ENCODE measurements around the gene WDFY3. TPM values are rescaled to one million over a fixed set of nuclear protein-coding genes. Genes with fewer than 3 reads are reported as not detected.
"Not testable (repeated sequence)": the region's sequence is repeated elsewhere in the genome, so short reads cannot be mapped to it uniquely, and the experiment has no call there.

WDFY3 gene
- total RNA-seq, 1 donor = 18.1 TPM

DNA sequence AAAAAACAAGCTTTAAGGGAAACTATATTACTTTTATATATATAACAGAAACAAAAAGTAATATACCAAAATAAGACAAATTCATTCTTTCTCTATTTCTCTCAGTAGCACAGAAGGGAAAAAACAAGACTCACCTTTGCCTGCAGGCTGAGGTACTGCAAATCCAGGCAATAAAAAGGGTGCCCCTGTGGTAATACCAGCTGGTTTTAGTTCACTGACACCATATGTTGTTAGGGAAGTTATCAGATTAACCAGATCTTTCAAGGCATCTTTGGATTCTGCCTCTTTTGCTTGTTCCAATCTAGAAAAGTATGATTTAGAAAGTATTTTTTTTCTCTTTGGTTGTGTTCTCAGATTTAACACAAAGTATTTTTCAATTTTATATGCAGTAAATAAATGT is 139.8 kb downstream of the WDFY3 start:
- Histone ChIP-seq H3K4me3 (ENCODE audit: low read length) (no peak overlapping the region), H3K4me1 (ENCODE audit: insufficient read depth, low read length) (no peaks in the 10 kb centered on the region), H3K27me3 (ENCODE audit: insufficient read depth, low read length) (no peaks in the 10 kb centered on the region), H3K9me3 (ENCODE audit: low read depth, low read length) (no peaks in the 10 kb centered on the region)

DNA sequence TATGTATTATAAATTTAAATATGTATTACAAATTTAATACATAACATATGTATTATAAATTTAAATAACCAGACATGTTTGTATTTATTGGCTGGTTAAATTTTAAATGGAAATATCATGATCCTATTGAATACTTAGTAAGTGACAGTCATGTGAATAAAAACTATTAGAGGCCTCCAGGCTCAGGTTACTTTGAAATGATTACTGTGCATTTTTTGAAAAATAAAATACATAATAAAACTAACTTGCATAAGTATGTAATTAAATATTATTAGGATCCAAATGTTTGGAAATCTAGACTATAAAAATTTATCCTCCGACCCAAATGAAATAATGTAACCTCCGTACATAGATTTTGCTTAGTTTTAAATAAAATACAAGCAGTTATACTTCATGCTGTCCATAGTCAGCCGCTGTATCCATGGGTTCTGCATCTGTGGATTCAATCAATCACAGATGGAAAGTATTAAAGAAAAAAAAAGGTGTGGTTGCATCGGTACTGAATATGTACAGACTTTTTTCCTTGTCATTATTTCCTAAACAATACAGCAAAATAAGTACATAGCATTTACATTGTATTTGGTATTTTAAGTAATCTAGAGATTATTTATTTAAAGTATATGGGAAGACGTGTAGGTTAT is 140.7 kb downstream of the WDFY3 start:
- Histone ChIP-seq H3K9me3 (ENCODE audit: low read depth, low read length) (no peaks in the 10 kb centered on the region), H3K27me3 (ENCODE audit: insufficient read depth, low read length) (no peaks in the 10 kb centered on the region), H3K4me1 (ENCODE audit: insufficient read depth, low read length) (no peaks in the 10 kb centered on the region), H3K4me3 (ENCODE audit: low read length) (no peak overlapping the region)

DNA sequence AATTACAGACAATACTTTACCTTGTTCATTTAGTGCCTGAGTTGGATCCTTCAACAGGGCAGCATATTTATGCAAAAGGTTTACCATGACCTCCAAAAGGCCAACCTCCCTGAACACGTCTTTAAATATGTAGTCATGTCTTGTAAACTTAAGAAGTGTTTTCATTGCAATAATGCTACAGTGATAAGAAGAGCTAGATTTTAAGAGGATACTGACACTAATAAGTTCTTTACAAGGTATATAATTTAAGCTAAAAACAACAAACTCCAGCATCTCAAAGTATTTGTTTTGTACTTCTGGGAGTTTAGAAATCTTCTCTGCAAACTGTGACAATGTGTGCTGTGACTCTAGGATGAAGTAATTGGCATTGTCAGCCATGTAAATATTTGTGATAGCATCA is 145.4 kb downstream of the WDFY3 start:
- Histone ChIP-seq H3K27me3 (ENCODE audit: insufficient read depth, low read length) (no peaks in the 10 kb centered on the region), H3K9me3 (ENCODE audit: low read depth, low read length) (no peaks in the 10 kb centered on the region), H3K4me1 (ENCODE audit: insufficient read depth, low read length) (no peaks in the 10 kb centered on the region), H3K4me3 (ENCODE audit: low read length) (no peak overlapping the region)

DNA sequence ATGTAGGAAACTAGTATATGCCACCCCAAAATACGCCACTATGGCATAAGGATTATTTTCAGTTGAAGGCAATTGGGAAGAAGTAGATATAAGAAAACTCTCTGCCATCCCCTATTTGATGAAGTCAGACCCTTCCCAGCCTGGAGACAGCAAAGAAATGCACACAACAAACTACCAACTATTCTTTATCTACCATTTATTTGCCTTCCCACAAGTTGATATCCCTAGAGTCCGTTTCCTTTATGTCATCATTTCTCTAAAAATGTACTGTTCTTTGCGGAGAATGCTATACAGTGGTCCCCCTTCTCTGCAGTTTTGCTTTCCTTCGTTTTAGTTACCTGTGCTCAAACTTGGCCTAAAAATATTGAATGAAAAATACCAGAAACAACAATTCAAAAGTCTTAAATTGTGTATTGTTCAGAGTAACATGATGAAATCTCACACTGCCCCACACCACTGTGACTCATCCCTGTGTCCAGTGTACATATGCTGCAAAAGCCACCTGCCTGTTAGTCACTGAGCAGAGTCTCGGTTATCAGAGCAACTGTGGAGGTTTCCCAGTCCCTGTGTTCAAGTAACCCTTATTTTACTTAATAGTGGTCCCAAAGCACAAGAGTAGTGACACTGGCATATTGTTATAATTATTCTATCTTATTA is 152.3 kb downstream of the WDFY3 start:
- no peaks in the 10 kb centered on the region for H3K27me3 ChIP-seq (ENCODE audit: insufficient read depth, low read length)
- H3K4me1 ChIP-seq (ENCODE audit: insufficient read depth, low read length) = no peaks in the 10 kb centered on the region
- H3K4me3 ChIP-seq (ENCODE audit: low read length) = no peak overlapping the region
- no peaks in the 10 kb centered on the region for H3K9me3 ChIP-seq (ENCODE audit: low read depth, low read length)

DNA sequence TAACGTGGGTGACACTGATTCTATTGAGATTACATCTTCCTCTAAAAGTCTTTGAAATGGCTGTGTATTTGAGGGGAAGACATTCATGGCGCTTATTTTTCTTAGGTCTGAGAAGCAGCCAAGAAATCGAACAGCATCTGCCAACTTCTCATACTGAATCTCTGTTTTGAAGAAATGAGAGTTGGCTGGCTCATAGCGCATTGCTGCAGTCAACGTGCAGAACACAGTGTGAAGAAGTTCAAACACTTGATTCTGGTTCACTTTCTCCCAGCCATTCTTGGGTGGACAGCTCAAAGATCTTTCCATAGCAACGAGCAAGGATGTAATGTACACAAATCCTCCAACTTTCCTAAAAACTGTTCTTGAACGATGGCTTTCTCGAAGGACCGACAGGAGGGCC is 156.5 kb downstream of the WDFY3 start:
- Histone ChIP-seq H3K4me1 (ENCODE audit: insufficient read depth, low read length) (no peaks in the 10 kb centered on the region), H3K27me3 (ENCODE audit: insufficient read depth, low read length) (no peaks in the 10 kb centered on the region), H3K9me3 (ENCODE audit: low read depth, low read length) (no peaks in the 10 kb centered on the region), H3K4me3 (ENCODE audit: low read length) (no peak overlapping the region)

DNA sequence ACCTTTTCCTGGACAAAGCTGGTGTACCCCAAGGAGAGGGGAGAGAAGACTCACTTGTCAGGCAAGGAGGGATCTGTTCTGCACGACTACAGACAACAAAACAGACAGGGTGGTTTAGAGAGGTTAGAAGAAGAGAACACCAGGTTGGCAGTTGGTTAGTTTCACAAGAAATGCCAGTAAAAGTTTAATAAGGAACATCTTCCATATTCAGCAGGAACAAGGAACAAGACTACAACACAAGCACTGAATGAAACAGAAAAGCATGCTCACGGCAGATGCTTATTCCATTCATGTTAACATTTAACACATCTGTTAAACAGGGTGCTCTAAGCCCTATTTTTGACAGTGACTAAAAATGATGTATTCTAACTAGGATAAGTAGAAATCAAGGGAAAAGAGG is 158.2 kb downstream of the WDFY3 start:
- H3K27me3 ChIP-seq (ENCODE audit: insufficient read depth, low read length) = no peaks in the 10 kb centered on the region
- H3K9me3 ChIP-seq (ENCODE audit: low read depth, low read length) = no peaks in the 10 kb centered on the region
- no peaks in the 10 kb centered on the region for H3K4me1 ChIP-seq (ENCODE audit: insufficient read depth, low read length)
- no peak overlapping the region for H3K4me3 ChIP-seq (ENCODE audit: low read length)

DNA sequence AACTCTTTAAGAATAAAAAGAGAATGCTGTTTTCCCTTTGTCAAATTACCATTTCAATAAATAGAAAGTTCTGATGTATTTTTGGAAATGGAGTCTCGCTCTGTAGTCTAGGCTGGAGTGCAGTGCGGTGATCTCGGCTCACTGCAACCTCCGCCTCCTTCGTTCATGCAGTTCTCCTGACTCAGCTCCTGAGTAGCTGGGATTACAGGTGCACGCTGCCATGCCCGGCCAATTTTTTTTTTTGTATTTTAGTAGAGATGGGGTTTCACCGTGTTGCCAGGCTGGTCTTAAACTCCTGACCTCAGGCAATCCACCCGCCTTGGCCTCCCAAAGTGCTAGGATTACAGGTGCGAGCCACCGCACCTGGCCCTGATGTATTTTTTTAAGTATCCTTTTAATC is 159.9 kb downstream of the WDFY3 start:
- not testable (repeated sequence) for H3K27me3 ChIP-seq (ENCODE audit: insufficient read depth, low read length); H3K4me1 ChIP-seq (ENCODE audit: insufficient read depth, low read length)

DNA sequence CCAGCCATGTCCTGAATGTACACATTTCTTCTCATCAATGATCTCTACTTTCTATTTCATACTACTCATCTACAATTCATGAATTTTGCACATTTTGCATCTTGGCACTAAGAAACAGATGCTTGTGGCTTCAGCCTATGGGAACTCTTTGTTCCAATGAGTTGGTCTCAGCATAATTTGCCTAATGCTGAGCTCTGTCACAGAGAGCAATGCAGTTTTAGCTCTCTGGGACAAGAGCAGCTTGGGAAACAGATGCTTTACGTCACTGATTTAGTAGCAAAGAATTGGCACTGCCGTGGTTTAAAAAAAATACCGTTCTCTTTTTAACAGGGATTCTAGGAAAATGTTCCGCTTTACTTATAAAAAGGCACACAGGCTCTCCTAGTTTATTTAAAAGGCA is 162.4 kb downstream of the WDFY3 start:
- no peaks in the 10 kb centered on the region for H3K27me3 ChIP-seq (ENCODE audit: insufficient read depth, low read length)
- no peak overlapping the region for H3K4me3 ChIP-seq (ENCODE audit: low read length)
- no peaks in the 10 kb centered on the region for H3K4me1 ChIP-seq (ENCODE audit: insufficient read depth, low read length)
- H3K9me3 ChIP-seq (ENCODE audit: low read depth, low read length) = no peaks in the 10 kb centered on the region

More for the DNA sequence above, 159.9 kb downstream of the WDFY3 start:
- H3K4me3 ChIP-seq (ENCODE audit: low read length); H3K9me3 ChIP-seq (ENCODE audit: low read depth, low read length): not testable (repeated sequence)

DNA sequence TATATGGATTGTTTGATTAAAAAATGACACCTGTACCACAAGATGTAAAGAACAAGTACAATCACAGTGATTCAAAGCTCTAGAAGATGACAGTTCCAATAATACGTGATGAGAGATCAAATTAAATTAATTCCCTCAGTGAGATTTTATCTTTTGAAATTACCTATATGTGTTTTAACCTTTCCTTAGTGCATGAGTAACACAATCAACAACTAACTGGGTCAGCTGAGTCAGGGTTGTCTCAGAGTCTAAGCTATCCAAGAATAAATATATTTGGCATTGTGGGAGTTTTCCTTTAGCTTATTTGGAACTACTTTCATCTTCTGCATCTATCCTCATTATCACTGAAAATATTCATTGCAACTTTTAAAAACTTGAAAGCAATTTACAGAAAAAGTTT is 162.8 kb downstream of the WDFY3 start:
- Histone ChIP-seq H3K27me3 (ENCODE audit: insufficient read depth, low read length) (no peaks in the 10 kb centered on the region), H3K4me3 (ENCODE audit: low read length) (no peak overlapping the region), H3K9me3 (ENCODE audit: low read depth, low read length) (no peaks in the 10 kb centered on the region), H3K4me1 (ENCODE audit: insufficient read depth, low read length) (no peaks in the 10 kb centered on the region)

DNA sequence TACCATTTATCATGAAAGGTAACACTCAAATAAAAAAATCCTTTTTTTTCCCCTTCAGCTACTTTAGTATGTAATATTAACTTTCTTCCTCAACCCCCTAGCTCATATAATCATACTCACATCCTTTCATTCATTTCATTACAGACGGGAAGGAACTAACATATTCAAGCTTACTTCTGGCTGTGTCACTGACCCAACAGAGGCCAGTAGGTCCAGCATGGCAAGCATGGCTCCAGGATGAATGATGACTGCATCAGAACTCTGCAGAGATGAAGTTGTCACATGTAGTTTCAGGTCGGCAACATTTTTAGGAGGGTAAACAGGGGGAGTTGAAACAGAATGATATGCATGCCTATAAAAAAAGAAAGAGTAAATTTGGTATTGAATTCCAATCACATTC is 163.4 kb downstream of the WDFY3 start:
- no peaks in the 10 kb centered on the region for H3K4me1 ChIP-seq (ENCODE audit: insufficient read depth, low read length)
- no peak overlapping the region for H3K4me3 ChIP-seq (ENCODE audit: low read length)
- H3K27me3 ChIP-seq (ENCODE audit: insufficient read depth, low read length) = no peaks in the 10 kb centered on the region
- H3K9me3 ChIP-seq (ENCODE audit: low read depth, low read length) = no peaks in the 10 kb centered on the region

DNA sequence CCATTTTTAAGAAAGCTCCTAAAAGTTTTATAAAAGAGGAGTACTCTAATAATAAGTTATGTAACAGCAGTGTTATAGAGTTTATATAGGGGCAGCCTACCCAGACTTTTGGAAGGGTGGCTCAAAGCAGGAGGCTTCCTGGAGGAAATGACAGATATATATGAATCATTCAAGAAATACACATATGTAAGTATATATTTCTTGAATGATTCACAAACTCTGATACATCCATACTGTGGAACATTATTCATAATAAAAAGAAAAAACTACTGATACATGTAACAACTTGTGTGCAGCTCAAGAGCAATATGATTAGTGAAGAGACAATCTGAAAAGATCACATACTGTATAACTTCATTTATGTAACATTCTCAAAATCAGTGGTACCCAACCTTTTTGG is 166.2 kb downstream of the WDFY3 start:
- no peak overlapping the region for H3K4me3 ChIP-seq (ENCODE audit: low read length)
- H3K9me3 ChIP-seq (ENCODE audit: low read depth, low read length) = no peaks in the 10 kb centered on the region
- no peaks in the 10 kb centered on the region for H3K4me1 ChIP-seq (ENCODE audit: insufficient read depth, low read length)
- no peaks in the 10 kb centered on the region for H3K27me3 ChIP-seq (ENCODE audit: insufficient read depth, low read length)

DNA sequence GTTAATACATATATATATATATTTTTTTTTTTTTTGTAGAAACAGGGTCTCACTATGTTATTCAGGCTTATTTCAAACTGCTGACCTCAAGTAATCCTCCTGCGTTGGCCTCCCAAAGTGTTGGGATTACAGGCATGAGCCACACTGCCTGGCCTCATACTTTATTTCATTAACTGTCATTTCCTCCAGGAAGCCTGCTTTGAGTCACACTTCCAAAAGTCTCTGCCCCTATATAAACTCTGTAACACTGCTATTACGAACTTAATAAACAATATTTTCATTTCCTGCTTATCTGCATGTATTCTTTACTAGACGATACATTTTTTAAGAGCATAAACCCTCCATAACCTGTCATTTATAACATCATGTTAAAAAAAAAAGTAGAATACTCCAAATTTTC is 167.2 kb downstream of the WDFY3 start:
- H3K27me3 ChIP-seq (ENCODE audit: insufficient read depth, low read length) = no peaks in the 10 kb centered on the region
- H3K4me3 ChIP-seq (ENCODE audit: low read length) = no peak overlapping the region
- no peaks in the 10 kb centered on the region for H3K9me3 ChIP-seq (ENCODE audit: low read depth, low read length)
- no peaks in the 10 kb centered on the region for H3K4me1 ChIP-seq (ENCODE audit: insufficient read depth, low read length)

DNA sequence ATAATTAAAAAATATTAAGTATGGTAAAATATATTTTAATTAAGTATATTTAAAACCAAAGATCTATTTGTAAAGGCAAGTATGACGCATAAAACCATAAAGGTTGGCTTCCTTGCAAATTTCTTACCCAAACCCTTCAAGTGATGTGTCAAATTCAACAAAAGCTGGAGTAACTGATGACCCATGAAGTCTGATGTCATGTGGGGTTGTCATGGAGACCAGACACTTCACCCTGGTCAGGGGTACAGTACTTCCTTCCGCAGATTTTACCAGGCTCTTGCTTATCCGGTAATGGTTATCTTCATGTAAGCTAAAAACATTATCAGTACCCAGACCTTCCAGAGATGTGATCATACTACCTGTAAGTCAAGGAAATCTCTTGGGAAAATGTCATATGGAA is 170.1 kb downstream of the WDFY3 start:
- no peaks in the 10 kb centered on the region for H3K4me1 ChIP-seq (ENCODE audit: insufficient read depth, low read length)
- H3K27me3 ChIP-seq (ENCODE audit: insufficient read depth, low read length) = no peaks in the 10 kb centered on the region
- no peaks in the 10 kb centered on the region for H3K9me3 ChIP-seq (ENCODE audit: low read depth, low read length)
- no peak overlapping the region for H3K4me3 ChIP-seq (ENCODE audit: low read length)

DNA sequence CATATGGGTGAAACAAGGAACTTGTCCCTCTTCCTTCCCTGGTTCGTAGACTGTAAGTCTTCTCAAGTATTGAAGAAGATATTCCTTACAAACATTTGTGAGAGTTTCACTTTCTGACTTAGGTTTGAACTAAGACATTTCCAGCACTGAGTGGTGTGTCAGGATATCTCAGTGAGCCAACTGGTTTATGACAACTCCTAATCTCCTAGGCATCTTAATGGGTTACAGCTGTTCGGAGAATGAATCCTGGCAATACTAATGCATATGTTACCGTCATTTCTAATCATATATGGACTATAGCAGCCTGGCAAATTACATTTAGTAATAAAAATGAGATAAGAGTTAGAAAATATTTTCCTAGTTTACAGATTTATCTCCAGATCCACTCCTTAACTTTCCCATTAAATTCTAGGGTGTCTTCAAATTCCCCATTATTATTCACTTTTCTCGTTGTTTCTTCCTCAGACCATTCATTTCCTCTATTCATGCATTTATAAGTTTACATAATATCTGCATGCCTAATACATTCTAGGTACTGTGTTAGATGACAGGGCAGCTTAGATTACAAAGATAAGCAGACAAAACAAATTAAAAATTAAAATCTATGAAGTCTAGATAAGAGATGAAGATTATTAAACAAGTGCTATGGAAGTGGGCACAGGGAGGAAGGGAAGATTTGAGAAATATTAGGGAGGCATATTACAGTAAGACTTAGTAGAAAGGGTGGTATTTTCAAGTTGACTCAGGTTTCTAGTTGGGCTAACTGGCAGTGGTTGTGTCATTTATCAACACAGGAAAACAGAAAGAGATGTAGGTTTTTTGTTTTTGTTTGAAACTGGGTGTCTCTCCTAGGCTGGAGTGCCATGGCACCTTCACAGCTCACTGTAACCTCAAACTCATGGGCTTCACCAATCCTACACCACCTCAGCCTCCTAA is 173.9 kb downstream of the WDFY3 start:
- H3K4me3 ChIP-seq (ENCODE audit: low read length) = no peak overlapping the region
- no peaks in the 10 kb centered on the region for H3K4me1 ChIP-seq (ENCODE audit: insufficient read depth, low read length)
- H3K9me3 ChIP-seq (ENCODE audit: low read depth, low read length) = no peaks in the 10 kb centered on the region
- H3K27me3 ChIP-seq (ENCODE audit: insufficient read depth, low read length) = no peaks in the 10 kb centered on the region

DNA sequence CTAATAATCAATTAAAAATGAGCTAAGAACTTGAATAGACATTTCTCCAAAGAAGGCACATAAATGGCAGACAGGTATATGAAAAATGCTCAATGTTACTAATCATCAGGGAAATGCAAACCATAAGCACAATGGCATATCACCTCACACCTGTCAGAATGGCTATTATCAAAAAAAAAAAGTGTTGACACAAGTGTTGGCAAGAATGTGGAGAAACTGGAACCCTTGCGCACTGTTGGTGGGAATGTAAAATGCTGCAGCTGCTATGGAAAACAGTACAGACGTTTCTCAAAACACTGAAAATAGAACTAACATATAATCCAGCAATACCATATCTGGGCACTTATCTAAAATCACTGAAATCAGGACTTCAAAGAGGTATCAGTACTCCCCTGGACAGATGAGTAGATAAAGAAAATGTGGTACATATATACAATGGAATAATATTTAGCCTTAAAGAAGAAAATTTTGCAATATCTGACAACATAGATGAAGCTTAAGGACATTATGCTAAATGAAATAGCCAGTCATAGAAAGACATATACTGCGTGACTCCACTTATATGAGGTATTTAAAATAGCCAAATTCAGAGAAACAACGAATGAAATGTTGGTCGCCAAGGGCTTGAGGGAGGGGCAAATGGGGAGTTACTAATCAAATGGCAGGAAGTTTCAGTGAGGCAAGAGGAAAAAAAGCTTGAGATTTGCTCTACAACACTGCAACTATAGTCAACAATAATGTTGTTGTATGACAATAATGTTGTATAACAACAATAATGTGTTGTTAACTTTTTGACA is 175.5 kb downstream of the WDFY3 start:
- H3K9me3 ChIP-seq (ENCODE audit: low read depth, low read length) = no peaks in the 10 kb centered on the region
- H3K4me3 ChIP-seq (ENCODE audit: low read length) = no peak overlapping the region
- no peaks in the 10 kb centered on the region for H3K4me1 ChIP-seq (ENCODE audit: insufficient read depth, low read length)
- no peaks in the 10 kb centered on the region for H3K27me3 ChIP-seq (ENCODE audit: insufficient read depth, low read length)

Data from mononuclear cell (primary cell).